Kidney (tissue), 14 donors: ENCODE measurements around the gene RPL10A. TPM values are rescaled to one million over a fixed set of nuclear protein-coding genes. Genes with fewer than 3 reads are reported as not detected.

Experiments used
- DNase-seq, 5 donors: peaks; one replicate each; pipeline ENCODE4 v3.0.0-alpha.2; 2013 to 2020
- FAIRE-seq: peaks from 2 replicates; lab custom pipeline; 2012; peaks lifted over from hg19 to GRCh38; lab: Jason Lieb, UNC
- H3K27ac ChIP-seq, 2 donors: one replicate each; pipeline ENCODE4 v1.7.0; 2013; ENCODE audit warnings: low read depth in 2 of 2, low read length in 2 of 2, inconsistent platforms in 1 of 2
- H3K27me3 ChIP-seq: one replicate; pipeline ENCODE4 v1.7.1; 2013; ENCODE audit warnings: low read length, inconsistent platforms; ENCODE audit not compliant: control insufficient read depth, insufficient read depth
- H3K36me3 ChIP-seq, 3 donors: one replicate each; pipeline versions ENCODE4 v1.7.0 to v1.7.1; 2013; ENCODE audit warnings: low read length in 3 of 3, control low read depth in 1 of 3, inconsistent platforms in 1 of 3; ENCODE audit not compliant: insufficient read depth in 3 of 3, control insufficient read depth in 2 of 3
- H3K4me1 ChIP-seq, 3 donors: one replicate each; pipeline versions ENCODE4 v1.7.0 to v1.7.1; 2013; ENCODE audit warnings: low read length in 3 of 3, inconsistent platforms in 1 of 3, low read depth in 1 of 3; ENCODE audit not compliant: control insufficient read depth in 2 of 3, insufficient read depth in 2 of 3
- H3K4me3 ChIP-seq, 3 donors: one replicate each; pipeline versions ENCODE4 v1.7.0 to v1.8.1; 2013; ENCODE audit warnings: low read length in 3 of 3, control low read depth in 1 of 3, inconsistent platforms in 1 of 3
- H3K9ac ChIP-seq, 3 donors: one replicate each; pipeline versions ENCODE4 v1.7.0 to v1.7.1; 2013; ENCODE audit warnings: low read length in 3 of 3, control low read depth in 1 of 3, inconsistent platforms in 1 of 3
- H3K9me3 ChIP-seq, 3 donors: one replicate each; pipeline versions ENCODE4 v1.7.0 to v1.7.1; 2013; ENCODE audit warnings: low read length in 3 of 3, control low read depth in 1 of 3, inconsistent platforms in 1 of 3; ENCODE audit not compliant: control insufficient read depth in 2 of 3, insufficient read depth in 1 of 3
- CTCF ChIP-seq: IDR thresholded peaks from 3 replicates; pipeline ENCODE4 v1.5.1; 2012; ENCODE audit warnings: mild to moderate bottlenecking, moderate library complexity, borderline replicate concordance; ENCODE audit not compliant: insufficient read depth; ENCODE audit errors: extremely low read depth
- intact Hi-C: fragments of 100-400 bp; cut with DNase I; formaldehyde crosslinking; loops from one replicate; pipeline ENCODE4 v1.11.1; 2022
- polyA plus RNA-seq: library from polyadenylated mRNA; stranded (reverse); fragments of 350-450 nt; fragmentation: Illumina TruSeq; extraction: RNeasy Lipid Tissue Mini Kit (QIAGEN cat#74804); gene quantifications from one replicate; pipeline ENCODE4 v1.2.3, GENCODE V29; 2014; ENCODE audit warnings: low read depth, low replicate concordance; ENCODE audit not compliant: insufficient read depth
- total RNA-seq: library from RNA; stranded (reverse); fragmentation: NEBNext Ultra II Directional; extraction: Animal tissue kit (Norgen Biotek cat#: 25700); gene quantifications from one replicate; pipeline ENCODE4 v1.2.1, GENCODE V29; 2021
- donor health status: control.
- donor health status: control.
- donor health status: control.
- donor health status: control.
- donor health status: control.
- donor health status: DM: yes; HTN: yes; CAD: no.
- donor health status: Normal renal cell carcinoma (clear cell type).

The RPL10A gene
- total and polyA plus RNA-seq, 2 donors from 2014 or later, result 1,159 to 1,291 TPM

- FAIRE-seq (no peak), DNase-seq (no peak)
- no peaks in the 10 kb centered on the region for H3K4me1 ChIP-seq
- H3K36me3 ChIP-seq, result no peaks in the 10 kb centered on the region
- no peaks in the 10 kb centered on the region for H3K27me3 ChIP-seq
- no peak for TF ChIP-seq CTCF
- H3K27ac ChIP-seq, result no peak overlapping the region
- H3K9ac ChIP-seq, result no peak overlapping the region
- no peak overlapping the region for H3K4me3 ChIP-seq
- H3K9me3 ChIP-seq, result no peaks in the 10 kb centered on the region
- intact Hi-C loops, result no loop called here
Measured at GRCh38 chr6:35507221-35507620, 39.0 kb downstream of the RPL10A start.

GRCh38 chr6:35508027-35508426 is 39.8 kb downstream of the RPL10A start:
- Histone ChIP-seq H3K9me3 (no peaks in the 10 kb centered on the region), H3K27ac (no peak overlapping the region), H3K4me1 (no peaks in the 10 kb centered on the region), H3K27me3 (no peaks in the 10 kb centered on the region), H3K9ac (no peak overlapping the region), H3K4me3 (no peak overlapping the region), H3K36me3 (no peaks in the 10 kb centered on the region)
- DNase-seq, result no peak
- intact Hi-C loops, result no loop called here
- no peak for FAIRE-seq
- no peak for TF ChIP-seq CTCF

GRCh38 chr6:35508542-35508941 is 40.3 kb downstream of the RPL10A start:
- FAIRE-seq (no peak), DNase-seq (no peak)
- intact Hi-C loops, result no loop called here
- no peak overlapping the region for H3K4me3 ChIP-seq
- no peaks in the 10 kb centered on the region for H3K9me3 ChIP-seq
- no peaks in the 10 kb centered on the region for H3K36me3 ChIP-seq
- H3K27me3 ChIP-seq, result no peaks in the 10 kb centered on the region
- no peak overlapping the region for H3K9ac ChIP-seq
- no peak for TF ChIP-seq CTCF
- H3K4me1 ChIP-seq, result no peaks in the 10 kb centered on the region
- no peak overlapping the region for H3K27ac ChIP-seq

- DNase-seq, result no peak
- no peaks in the 10 kb centered on the region for H3K27me3 ChIP-seq
- no peak for TF ChIP-seq CTCF
- no peaks in the 10 kb centered on the region for H3K4me1 ChIP-seq
- no peak overlapping the region for H3K9ac ChIP-seq
- intact Hi-C loops, result no loop called here
- no peaks in the 10 kb centered on the region for H3K9me3 ChIP-seq
- no peaks in the 10 kb centered on the region for H3K36me3 ChIP-seq
- H3K4me3 ChIP-seq, result no peak overlapping the region
- H3K27ac ChIP-seq, result no peak overlapping the region
- no peak for FAIRE-seq
Measured at GRCh38 chr6:35510916-35511561, 42.8 kb downstream of the RPL10A start.
